Activated T-helper 1 cell treated with Interleukin-2 at 50 U/mL for 16 hours (primary cell): ENCODE data around the gene NCEH1.
"Not testable (repeated sequence)": the region's sequence is repeated elsewhere in the genome, so short reads cannot be mapped to it uniquely, and the experiment has no call there.

ENCODE experiments used
- DNase-seq: peaks from one replicate; pipeline ENCODE4 v3.0.0-alpha.2; 2020; ENCODE audit warnings: low read depth

The NCEH1 gene

DNA sequence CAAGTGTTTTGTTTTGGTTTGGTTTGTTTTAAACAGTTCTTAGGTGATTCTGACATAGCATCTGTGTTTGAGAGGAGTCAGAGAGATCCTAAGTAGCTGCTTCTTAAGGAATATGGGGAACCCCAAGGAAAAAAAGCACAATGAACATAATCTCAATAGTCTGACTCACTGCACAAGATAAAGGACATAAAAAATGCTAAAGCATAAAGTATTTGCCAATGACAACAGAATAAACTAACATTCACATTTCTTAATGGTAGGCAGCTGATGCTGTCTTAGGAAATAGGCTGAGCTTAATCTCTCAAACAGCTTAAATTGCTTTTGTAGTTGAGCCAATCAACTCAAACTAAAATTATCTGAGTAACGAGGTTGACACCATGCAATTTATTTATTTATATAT lies 2.9 kb downstream of the NCEH1 start:
- DNase-seq, result no peak

DNA sequence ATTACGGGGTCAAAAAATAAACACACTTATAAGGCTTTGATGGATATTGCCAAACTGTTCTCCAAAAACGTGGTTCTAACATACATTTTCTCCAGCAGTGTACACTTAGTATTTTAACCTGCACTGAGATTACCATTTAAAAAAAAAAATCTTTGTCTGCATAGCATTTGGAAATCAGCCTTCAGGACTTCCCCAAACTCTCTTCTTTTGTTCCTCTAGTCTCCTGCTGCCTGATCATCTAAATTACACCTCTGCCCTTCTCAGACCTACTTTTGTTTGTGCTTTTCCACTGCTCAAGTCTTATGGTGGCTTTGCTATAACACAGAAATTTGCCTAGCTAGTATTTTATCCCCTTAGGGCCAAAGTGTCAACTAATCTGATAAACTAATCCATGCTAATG lies 3.8 kb downstream of the NCEH1 start:
- DNase-seq, result no peak

DNA sequence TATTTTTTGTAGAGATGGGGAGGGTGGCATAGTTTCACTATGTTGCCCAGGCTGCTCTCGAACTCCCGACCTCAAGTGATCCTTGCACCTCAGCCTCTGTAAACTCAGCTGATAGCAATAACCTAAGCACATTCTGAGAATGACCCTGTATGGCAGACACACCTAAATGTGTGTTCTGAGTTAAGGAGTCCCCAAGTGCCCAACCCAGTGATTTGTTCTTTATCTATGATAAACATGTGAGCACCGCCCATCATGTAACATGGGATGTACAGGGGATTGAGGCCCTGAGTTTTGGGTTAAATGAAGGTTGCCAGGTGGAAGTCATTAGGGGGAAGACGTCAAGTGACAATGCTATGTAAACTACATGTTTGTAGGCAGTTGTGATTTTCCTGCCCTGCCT lies 5.7 kb downstream of the NCEH1 start:
- no peak for DNase-seq

DNA sequence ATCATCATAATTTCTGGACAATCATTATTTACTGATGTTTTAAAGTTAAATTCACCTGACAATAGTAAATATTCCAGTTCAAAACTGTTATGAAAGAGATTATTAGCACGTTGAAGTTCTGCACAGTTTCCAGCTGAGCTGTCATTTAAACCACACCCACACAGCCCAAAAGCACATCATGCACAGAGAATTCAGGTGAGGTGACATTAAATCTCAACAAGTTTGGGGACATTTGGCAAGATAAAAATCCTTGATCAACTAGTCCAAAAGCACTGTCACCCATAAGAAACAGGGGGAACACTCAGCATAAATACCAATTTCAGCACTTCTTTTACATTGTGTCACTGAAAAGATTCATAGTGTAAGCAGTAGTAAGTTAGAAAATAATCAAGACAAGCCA lies 6.9 kb downstream of the NCEH1 start:
- no peak for DNase-seq

DNA sequence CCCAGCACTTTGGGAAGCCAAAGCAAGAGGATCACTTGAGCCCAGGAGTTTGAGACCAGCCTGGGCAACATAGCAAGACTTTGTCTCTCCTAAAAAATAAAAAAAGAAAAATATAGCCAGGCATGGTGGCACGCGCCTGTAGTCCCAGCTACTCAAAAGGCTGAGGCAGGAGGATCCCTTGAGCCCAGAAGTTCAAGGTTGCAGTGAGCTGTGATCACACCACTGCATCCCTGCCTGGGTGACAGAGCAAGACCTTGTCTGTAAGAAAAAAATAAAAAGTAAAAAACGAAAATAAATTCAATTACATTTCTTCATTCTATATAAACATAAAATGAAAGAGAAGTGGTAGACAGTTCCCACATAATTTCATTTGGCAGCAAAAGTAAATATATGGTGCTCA lies 8.1 kb downstream of the NCEH1 start:
- DNase-seq, result not testable (repeated sequence)

DNA sequence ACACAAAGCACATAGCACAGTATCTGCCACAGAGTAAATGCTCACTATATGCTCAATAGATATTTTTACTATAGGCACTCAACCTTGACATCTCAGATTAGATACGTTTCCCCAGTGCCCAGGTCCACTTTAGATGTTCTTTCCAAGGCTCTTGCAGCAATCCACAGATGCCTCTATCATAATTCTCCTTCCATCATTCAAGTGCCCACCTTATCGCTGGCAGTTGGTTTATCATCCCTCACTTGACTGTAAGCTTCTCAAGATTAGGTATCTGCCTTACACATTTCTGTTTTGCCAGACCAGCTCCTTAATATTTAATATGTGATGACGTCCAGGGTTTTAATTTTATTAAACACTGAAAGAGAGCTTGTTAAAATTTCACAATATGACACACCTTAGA lies 8.6 kb downstream of the NCEH1 start:
- no peak for DNase-seq

DNA sequence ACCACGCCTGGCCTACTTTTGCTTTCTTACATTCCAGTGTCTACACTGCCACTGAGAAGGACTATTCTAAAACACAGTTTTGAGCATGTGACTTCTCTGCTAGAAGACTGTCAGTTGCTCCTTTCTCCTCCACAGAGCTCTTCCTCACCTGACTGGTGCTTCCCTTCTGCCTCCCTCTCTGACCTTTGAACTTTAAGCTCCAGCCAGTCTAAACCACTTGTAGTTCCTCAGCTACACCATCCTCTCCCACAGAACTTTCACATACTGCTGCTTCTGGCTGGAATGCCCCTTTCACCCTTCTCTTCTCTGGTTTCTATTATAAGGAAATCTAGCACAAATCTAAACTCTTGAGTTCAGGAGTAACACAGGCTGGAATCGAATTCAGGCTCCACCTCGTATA lies 9.1 kb downstream of the NCEH1 start:
- DNase-seq, result no peak

DNA sequence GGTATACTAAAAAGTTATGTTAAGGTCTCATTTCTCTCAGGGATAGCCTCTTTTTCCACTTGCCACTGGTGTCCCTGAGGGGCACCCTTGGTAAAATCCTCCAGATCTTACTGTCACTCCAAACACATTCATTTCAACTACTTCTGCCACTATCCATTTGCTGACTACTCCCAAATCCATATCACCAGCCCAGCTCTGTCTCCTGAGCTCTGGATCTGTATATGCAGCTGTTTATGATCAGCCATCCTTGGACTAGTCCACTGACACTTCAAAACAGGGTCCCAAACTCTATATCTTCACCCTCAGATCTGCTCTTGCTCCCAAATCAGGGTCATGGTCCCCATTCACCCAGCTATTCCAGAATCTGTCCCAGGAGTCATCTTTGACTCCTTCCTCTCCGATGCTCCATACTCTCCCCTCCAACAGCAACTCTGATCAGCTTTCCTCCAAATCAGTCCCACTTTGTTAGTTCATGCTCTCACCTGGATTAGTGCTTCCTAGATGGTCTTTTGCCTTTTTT lies 9.9 kb downstream of the NCEH1 start:
- DNase-seq, result no peak

DNA sequence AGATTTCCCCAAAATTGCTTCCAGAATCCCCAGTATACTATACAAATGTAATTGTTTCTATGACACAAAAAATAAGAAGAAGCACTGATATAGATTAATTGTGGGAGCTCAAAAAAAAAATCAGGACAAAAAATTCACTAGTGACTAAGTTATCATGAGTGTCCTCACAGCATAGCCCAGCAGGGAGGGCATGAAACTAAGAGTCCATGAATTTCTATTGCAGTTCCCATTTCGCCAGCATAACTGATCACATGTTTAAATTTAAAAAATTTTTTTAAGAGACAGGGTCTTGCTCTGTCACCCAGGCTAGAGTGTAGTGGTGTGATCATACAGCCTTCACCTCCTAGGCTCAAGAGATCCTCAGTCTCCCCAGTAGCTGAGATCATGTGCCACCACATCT lies 10.6 kb downstream of the NCEH1 start:
- no peak for DNase-seq

DNA sequence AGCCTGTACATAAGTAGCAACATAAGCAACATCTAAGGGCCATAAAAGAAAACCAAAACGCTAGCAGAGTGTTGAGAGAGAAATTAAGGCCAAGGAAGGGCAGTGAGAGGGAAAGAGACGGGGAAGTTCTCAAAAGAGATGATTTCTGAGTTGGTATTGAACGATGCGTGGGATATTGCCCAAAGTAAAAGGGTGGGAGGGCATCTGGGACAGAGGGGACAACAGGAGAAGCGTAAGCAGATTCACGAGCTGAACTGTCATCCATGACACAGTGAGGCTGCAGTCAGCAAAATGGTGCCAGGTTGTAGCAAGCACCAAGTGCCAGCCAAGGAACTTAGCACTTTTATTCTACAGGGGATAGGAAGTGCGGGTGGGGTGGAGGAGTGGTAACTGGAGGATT lies 11.8 kb downstream of the NCEH1 start:
- no peak for DNase-seq

DNA sequence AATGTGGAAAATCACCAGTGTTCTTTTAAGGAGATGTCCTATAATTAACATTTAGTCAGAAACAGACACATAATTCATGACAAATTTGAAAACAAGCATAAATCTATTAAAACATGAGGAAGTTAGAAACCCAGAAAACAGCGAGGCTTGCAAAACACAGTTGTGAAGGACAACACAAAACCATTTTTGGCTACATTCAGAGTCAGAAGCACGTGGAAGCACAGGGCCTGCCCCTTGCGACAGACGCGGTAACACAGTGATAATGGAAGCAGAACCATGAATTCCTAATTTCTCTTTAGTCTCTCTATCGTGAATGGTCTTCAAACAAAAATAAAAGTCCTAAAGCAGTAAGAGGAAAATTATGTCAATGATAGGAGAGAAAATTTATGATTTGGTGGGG lies 12.2 kb downstream of the NCEH1 start:
- no peak for DNase-seq

DNA sequence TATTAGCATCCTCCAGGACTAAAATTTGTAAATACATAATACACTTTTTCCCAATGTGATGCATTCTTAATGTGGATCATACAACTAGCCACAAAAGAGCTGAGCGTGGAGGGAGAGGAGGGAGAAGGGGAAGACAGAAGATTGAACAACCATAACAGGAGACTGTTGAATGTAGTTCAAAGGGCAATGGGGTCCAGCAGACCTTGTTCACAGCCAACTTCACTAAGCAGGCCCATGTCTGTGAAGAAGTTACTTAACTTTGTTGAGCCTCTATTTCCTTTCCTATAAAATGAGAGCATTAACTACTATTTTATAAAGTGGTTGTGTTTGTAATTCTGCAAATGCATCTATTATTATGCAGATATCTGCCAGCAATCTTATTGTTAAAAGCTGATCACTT lies 13.3 kb downstream of the NCEH1 start:
- DNase-seq, result no peak

DNA sequence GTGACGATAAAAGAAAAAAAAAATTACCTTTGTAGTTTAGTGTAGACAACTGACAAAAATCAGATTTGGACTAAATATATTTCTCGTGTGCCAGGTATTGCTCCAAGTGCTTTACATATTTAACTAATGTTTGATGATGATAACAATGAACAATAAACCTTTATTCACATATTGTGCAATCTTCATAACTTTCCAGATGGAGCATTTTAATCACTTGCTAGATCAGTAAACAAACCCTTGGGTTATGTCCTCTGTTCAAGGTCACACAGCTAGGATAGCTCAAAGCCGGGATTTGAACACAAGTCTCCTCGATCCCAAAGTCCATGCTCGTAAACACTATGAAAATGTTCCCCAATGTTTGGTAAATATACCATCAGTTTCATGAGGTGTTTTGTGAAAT lies 14.5 kb downstream of the NCEH1 start:
- DNase-seq, result no peak

DNA sequence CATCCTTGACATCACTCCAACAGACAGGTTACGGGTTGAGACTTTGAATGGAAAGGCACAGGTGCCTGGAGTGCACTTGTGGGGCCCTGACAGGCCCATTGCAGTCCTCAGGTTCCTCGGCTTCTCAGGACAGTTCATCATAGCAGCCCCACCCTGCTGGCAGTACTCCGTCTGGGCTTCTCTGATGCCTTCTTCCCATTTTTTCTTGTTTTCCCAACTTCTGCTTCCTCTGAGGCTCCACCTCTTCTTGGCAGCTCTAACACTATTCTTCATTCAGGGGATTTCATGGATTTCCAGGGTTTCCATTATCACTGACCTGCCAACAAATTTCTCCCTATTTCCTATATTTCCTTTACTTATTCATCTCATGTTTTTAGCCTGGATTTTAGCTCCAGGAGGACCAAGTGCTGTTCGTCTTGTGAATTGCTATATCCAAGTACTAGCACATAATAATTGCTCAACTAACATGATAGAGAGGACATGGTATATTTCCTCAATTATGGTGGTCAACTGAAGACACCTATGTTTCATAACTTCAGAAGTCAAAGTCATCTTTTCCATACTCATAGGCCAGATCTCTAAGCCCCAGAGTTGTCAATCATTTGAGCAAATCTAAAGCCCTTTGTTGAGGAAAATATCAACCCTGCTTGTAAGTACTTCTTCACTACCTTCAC lies 16.2 kb downstream of the NCEH1 start:
- no peak for DNase-seq

DNA sequence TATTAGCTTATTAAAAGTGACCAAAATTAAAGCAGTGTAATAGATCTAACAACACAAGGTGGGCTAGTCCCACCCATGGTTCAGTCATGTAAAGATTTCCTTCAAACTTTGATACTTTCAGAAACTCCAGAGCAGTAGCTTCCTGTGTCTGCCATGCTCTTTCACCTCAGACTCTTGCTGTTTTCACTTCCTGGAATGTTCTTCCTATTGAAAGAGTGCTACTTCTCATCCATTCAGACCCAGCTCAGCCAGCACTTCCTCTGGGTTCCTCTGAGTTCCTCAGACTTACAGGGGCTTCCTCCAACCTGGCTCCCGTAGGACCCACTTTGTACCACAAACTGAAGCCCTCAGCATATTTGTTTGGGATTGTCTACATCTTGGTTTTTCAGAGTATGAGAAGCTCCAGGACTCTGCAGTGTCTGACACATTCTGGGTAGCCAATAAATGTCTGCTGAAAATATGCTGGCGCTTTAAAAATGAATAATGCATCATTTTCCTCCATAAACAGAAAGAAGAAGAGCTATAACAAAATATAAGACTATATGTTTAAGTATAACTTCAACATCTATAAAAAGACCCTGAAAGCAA lies 18.0 kb downstream of the NCEH1 start:
- DNase-seq, result no peak

DNA sequence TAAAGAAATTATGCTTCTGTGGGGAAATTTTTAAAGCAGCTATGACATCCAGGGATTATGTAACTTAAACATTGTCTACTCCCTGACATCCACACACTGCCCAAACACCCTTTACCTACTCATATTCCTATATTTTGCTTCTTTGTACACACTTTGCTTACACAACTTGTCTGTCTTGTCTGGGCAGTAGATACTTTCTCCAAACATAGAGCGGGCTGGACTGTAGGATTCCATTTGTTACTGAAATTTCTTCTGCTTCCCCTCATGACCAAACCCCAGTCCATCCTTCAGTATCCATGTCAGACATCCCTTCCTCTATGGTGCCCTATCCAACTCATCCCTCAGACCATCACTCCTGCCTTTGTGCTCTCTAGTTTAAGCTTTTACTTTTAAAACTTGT lies 19.9 kb downstream of the NCEH1 start:
- DNase-seq, result no peak

DNA sequence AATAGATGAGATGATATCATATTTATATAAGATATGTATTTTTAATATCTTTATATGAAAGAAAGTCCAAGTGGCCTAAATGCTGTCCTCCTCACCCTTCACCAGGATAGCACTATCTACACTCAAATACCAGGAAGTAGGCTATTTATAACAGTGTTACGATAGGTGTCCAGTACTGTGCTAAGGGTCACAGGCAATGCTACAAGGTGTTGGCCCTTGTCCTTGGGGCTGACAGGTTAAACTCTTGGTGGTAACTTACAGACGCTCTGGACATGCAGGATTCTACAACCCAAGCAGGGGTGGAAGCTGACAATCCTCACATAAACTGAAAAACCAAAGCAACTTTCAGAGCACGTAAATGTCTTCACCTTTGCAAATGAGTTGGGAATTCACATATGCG lies 22.3 kb downstream of the NCEH1 start:
- DNase-seq, result no peak

DNA sequence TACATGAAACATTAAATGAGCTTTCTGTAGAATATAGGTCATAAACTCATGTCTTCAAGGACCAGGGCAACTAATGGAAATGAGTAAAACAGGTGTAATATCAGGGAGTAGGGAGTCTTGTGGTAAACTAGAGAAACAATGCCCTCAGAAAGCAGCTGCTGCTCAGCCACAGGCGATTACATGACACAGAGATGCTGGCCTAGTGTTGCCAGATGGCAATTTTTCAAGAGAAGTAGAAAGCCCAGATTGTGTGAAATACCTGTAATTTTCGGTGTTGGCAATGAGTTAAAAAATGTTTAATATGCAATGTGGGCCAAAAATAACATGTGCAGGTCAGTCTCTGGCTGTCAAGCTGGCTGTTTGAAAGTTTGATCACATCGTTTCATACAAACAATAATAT lies 23.4 kb downstream of the NCEH1 start:
- DNase-seq, result no peak

DNA sequence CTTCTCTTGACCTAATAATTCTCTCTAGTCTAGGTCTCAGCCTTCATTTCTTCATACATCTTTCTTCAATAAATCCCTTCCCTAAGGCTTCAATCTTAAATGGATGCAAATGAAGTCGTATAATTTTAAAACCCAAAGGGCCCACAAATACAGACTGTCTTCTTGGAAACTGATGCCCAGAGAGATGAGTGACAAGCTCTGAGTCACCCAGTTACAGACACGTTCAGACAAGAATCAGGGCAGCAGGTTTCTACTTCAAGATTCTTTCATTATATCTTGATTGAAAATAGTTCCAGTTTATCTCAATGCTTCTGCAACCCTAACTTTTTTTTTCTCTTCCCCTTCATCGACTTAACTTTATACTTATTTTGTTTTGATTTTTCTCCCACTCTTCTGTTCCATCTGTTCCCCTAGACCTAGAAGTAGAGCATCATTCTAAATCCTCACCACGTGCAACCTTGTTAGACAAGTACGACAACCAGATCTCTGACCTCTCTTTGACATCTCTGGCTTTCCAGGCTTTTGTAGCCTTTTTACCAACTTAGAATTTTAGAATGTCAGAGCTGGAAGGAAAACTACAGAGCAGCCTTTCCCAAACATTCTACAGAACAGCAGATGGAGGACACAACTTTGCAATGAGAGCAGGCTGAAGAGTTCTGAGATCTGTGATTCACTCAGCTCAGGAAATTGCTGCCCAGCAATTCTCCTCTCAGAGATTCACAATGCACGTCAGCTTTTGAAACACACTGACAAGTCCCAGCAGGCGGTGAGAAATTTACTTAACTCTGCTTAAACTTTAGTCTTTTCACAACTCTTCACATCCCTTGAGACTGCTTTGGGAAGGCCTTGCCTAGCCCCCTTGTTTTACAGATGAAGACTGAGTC lies 25.3 kb downstream of the NCEH1 start:
- no peak for DNase-seq

DNA sequence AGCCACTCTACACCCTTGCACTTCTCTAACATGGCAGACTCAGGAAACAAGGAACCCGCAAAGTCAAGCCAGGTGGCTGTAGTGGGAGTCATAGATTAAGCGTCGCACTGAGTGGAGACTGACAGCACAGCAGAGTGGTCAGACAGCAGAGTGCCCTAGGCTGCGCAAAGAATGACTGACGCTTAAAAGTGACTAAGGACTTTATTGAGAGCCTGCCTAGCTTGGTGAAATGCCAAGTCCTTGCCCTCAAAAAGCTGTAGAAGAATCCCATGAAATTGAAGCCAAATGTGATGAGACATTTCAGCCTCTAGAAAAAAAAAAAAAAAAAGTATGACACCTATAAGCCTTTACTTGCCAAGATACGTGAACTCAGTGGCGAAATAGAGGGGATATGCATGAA lies 30.2 kb downstream of the NCEH1 start:
- DNase-seq, result no peak

DNA sequence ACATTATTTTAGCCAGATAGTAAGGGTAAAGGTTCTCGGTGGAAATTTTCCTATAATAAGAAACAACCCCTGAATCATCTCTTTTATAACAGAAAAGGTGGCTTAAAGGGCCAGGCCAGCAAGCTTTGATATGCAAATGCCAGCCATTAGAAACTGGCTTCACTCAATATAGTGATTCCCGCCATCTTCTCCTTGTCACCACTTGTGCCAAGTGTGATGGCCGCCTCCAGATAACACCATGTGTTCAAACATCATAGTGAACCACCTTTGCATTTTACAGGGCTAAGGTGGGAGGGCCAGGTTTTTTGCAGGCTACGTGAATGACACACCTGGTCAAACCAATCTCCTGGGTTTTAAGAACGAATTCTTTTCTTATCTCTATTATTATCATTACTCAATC lies 31.3 kb downstream of the NCEH1 start:
- no peak for DNase-seq

DNA sequence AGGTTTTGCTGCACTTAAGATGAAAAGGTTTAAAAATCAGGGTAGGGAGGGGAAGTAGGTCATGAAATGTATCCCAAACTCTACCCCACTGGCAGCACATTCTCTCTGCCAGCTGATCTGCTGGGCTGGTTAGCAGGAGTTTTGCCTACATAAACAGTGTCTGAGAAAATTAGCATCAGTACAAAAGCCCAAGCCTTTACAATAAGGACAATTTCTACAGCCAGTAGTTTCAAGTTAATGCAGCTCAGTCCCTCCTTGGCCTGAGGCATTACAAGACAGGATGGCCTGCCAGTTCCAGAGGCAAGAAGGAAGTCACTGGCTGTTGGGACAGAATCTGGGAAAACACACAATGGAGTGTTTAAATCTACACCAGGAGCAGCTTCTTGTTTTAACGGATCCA lies 32.8 kb downstream of the NCEH1 start:
- no peak for DNase-seq
